AG04449 (cell line): ENCODE data around the gene NOL9.

ENCODE experiments used
- CTCF ChIA-PET: fragments of 350-600 bp; formaldehyde crosslinking; extraction: SDS; loops from one replicate; lab custom pipeline; 2021; ENCODE audit warnings: antibody characterized with exemption; lab: Yijun Ruan, JAX
- POLR2A ChIA-PET: fragments of 400-600, 350-600 bp; formaldehyde crosslinking; extraction: SDS; loops from one replicate; lab custom pipeline; 2020; ENCODE audit warnings: antibody characterized with exemption, inconsistent platforms; lab: Yijun Ruan, JAX
- DNase-seq: peaks from one replicate; pipeline ENCODE4 v3.0.0-alpha.2; 2010; ENCODE audit warnings: low read depth, low spot score
- H3K4me3 ChIP-seq: 2 replicates; pipeline ENCODE4 v1.5.1; 2011; ENCODE audit warnings: low read depth, mild to moderate bottlenecking, control low read depth, low read length
- TF ChIP-seq, protein P1 (sequence below): IDR thresholded peaks from one replicate; pipeline ENCODE4 v1.5.1; 2011; ENCODE audit warnings: mild to moderate bottlenecking, moderate library complexity, low read length, control low read depth, inconsistent platforms; ENCODE audit not compliant: insufficient read depth; ENCODE audit errors: missing control alignments

The NOL9 gene

GRCh38 chr1:6487804-6488484 is 66.4 kb downstream of the NOL9 start:
- no peak overlapping the region for H3K4me3 ChIP-seq
- ChIA-PET CTCF (interaction anchor here (0.9 to 11.0 kb wide), 16 partner anchors 14 to 240 kb away, joined by 3 to 236 read pairs (median 16); partner anchors contain the start of genes NOL9, TAS1R1, TNFRSF25 and ZBTB48), POLR2A (no interaction called here)
- DNase-seq, result no peak
- TF ChIP-seq, protein P1, sequence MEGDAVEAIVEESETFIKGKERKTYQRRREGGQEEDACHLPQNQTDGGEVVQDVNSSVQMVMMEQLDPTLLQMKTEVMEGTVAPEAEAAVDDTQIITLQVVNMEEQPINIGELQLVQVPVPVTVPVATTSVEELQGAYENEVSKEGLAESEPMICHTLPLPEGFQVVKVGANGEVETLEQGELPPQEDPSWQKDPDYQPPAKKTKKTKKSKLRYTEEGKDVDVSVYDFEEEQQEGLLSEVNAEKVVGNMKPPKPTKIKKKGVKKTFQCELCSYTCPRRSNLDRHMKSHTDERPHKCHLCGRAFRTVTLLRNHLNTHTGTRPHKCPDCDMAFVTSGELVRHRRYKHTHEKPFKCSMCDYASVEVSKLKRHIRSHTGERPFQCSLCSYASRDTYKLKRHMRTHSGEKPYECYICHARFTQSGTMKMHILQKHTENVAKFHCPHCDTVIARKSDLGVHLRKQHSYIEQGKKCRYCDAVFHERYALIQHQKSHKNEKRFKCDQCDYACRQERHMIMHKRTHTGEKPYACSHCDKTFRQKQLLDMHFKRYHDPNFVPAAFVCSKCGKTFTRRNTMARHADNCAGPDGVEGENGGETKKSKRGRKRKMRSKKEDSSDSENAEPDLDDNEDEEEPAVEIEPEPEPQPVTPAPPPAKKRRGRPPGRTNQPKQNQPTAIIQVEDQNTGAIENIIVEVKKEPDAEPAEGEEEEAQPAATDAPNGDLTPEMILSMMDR, result no peak

GRCh38 chr1:6486433-6487011 is 67.8 kb downstream of the NOL9 start:
- peak overlapping the region; percentile 19 for H3K4me3 ChIP-seq
- POLR2A ChIA-PET, result no interaction called here
- CTCF ChIA-PET, result interaction anchor here (0.7 to 11.0 kb wide), 29 partner anchors 9 to 239 kb away, joined by 3 to 236 read pairs (median 4); partner anchors contain the start of genes KLHL21, NOL9, TAS1R1 and TNFRSF25
- TF ChIP-seq, protein P1, result peak; percentile 98
- DNase-seq, result no peak

DNA sequence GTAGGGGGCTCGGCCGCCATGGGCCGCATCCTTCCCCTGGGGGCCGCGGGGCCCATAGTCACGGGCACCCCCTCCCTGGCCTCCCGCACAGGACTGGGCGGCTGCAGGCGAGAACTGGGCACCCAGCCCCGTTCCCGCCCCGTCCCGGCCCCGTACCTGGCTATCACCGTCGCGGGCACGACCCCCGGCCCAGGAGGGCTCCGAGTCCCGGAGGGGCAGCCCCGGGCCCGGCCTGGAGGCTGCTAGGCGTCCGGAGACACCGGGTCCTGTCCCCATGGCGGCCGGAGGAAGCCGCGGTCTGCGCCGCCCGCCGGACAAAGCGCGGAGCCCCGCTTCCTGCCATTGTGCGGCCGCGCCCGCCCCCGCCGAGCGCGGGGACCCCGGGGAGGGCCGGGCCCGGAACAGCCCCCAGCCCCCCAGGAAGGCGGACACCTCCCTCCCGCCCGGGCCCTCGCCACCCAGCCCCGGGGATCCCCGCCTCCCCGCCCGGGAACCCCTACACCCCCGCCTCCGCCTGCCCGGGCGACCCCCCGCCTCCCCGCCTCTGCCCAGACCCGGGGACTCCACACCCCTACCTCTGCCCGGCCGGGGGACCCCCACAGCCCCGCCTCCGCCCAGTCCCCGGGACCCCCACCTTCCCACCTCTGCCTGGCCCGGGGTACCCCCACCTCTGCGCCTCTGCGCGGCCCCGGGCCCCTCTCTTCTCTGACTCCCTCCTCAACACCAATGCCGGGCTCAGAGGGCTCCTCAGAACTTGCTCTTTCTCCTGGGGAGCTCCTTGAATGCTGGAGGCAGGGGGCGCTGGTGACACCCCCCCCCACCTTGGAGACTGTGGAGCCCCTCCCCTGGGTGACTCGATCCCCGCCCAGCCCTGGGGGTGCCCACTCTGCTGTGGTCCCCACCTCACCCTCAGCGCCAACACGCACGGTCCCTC is 68.9 kb downstream of the NOL9 start:
- H3K4me3 ChIP-seq, result peak overlapping the region; percentile 56
- CTCF ChIA-PET, result interaction anchor here (0.6 to 11.0 kb wide), 34 partner anchors 10 to 238 kb away, joined by 3 to 236 read pairs (median 4); partner anchors contain the start of genes KLHL21, NOL9, TAS1R1 and TNFRSF25
- POLR2A ChIA-PET, result no interaction called here
- DNase-seq, result no peak
- TF ChIP-seq, protein P1, result no peak

- ChIA-PET POLR2A (no interaction called here), CTCF (interaction anchor here (0.7 to 11.0 kb wide), 10 partner anchors 8 to 163 kb away, joined by 3 to 236 read pairs (median 9); partner anchors contain the start of genes NOL9, TAS1R1 and TNFRSF25)
- H3K4me3 ChIP-seq, result peak overlapping the region; percentile 56
- DNase-seq, result no peak
- TF ChIP-seq, protein P1, result no peak
These were observed 69.5 kb downstream of the NOL9 start for GRCh38 chr1:6484826-6485167.

DNA sequence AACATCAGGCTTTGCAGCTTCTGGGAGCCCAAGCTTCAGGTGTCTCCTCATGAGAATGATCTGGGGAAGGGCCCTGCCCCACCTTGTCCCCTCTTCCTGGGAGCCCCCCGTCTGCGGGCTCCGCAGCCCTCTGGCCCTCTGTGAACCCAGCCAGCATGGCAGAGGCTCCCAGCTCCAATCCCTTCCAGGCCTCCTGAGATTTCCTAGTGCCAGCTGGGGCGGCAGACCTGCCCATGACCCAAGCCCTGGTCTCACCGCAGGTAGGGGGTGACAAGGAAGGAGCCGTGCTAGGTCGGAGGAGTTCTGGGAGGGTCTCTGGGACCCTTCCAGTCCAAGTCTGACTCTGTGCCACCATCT is 70.6 kb downstream of the NOL9 start:
- no peak for DNase-seq
- CTCF ChIA-PET, result interaction anchor here (1.0 to 11.0 kb wide), 7 partner anchors 9 to 164 kb away, joined by 3 to 236 read pairs (median 11); partner anchors contain the start of genes NOL9, TAS1R1 and TNFRSF25
- POLR2A ChIA-PET, result no interaction called here
- TF ChIP-seq, protein P1, result no peak
- no peak overlapping the region for H3K4me3 ChIP-seq
